A673 (cell line): Measurements from ENCODE around the gene KCNN1. TPM values are rescaled to one million over a fixed set of nuclear protein-coding genes. Genes with fewer than 3 reads are reported as not detected.

ENCODE experiments used
- BruUV-seq: library from RNA; stranded (reverse); fragments of 400-500 nt; replicated peaks from 2 replicates; lab custom pipeline; 2021; lab: Mats Ljungman, UMichigan
- CTCF ChIA-PET: fragments of 300-600 bp; sonication (Branson Sonifier 250); formaldehyde crosslinking; loops from one replicate; lab custom pipeline; 2022; ENCODE audit warnings: antibody characterized with exemption; lab: Charles Lee
- POLR2A ChIA-PET: fragments of 300-600 bp; sonication (Branson Sonifier 250); formaldehyde crosslinking; loops from one replicate; lab custom pipeline; 2022; ENCODE audit warnings: antibody characterized with exemption; ENCODE audit not compliant: low non-redundant PET; lab: Charles Lee
- DNase-seq: peaks from one replicate; pipeline ENCODE4 v3.0.0-alpha.2; 2015; ENCODE audit warnings: low spot score
- H3K27ac ChIP-seq: fragments of 200-600 bp; sonication (generic); 2 replicates; pipeline ENCODE4 v1.5.1; 2016; ENCODE audit warnings: mixed run types, low read depth, mild to moderate bottlenecking, mixed read lengths, antibody characterized with exemption, low read length; ENCODE audit not compliant: poor library complexity, severe bottlenecking
- H3K27me3 ChIP-seq: fragments of 200-600 bp; sonication (generic); replicated peaks from 2 replicates; pipeline ENCODE4 v1.6.1; 2017; ENCODE audit warnings: mixed run types, low read depth, mild to moderate bottlenecking, mixed read lengths, antibody characterized with exemption, low read length; ENCODE audit not compliant: insufficient read depth, poor library complexity
- H3K36me3 ChIP-seq: fragments of 200-600 bp; sonication (generic); 2 replicates; pipeline ENCODE4 v1.6.1; 2016; ENCODE audit warnings: mixed run types, mild to moderate bottlenecking, mixed read lengths, antibody characterized with exemption, low read length; ENCODE audit not compliant: insufficient read depth, poor library complexity, severe bottlenecking
- H3K4me1 ChIP-seq: fragments of 200-600 bp; sonication (generic); 2 replicates; pipeline ENCODE4 v1.6.1; 2017; ENCODE audit warnings: mixed run types, mild to moderate bottlenecking, mixed read lengths, antibody characterized with exemption, low read length; ENCODE audit not compliant: insufficient read depth, poor library complexity, severe bottlenecking
- H3K4me3 ChIP-seq: fragments of 200-600 bp; sonication (generic); 2 replicates; pipeline ENCODE4 v1.5.1; 2016; ENCODE audit warnings: low read depth, mixed run types, mild to moderate bottlenecking, mixed read lengths, low read length; ENCODE audit not compliant: poor library complexity, severe bottlenecking
- H3K9me3 ChIP-seq: fragments of 200-600 bp; sonication (generic); 2 replicates; pipeline ENCODE4 v1.6.1; 2016; ENCODE audit warnings: mixed run types, low read depth, mild to moderate bottlenecking, mixed read lengths, antibody characterized with exemption, low read length; ENCODE audit not compliant: poor library complexity, severe bottlenecking
- CTCF ChIP-seq: fragments of 300-800, 200-600 bp; sonication (generic); conservative IDR thresholded peaks from 2 replicates; pipeline ENCODE4 v1.5.1; 2017; ENCODE audit warnings: low read depth, mild to moderate bottlenecking, antibody characterized with exemption, low read length, moderate library complexity, mixed read lengths
- EZH2 ChIP-seq: fragments of 200-600 bp; sonication (generic); IDR thresholded peaks from 2 replicates; pipeline ENCODE4 v1.6.1; 2017; ENCODE audit warnings: borderline replicate concordance, low read depth, mild to moderate bottlenecking, mixed read lengths, antibody characterized with exemption, low read length; ENCODE audit not compliant: poor library complexity, severe bottlenecking
- intact Hi-C: fragments of 100-400 bp; cut with micrococcal nuclease; formaldehyde crosslinking; loops from one replicate; pipeline ENCODE4 v1.10.0; 2022; ENCODE audit not compliant: unreplicated experiment
- total RNA-seq: library from RNA; stranded (reverse); gene quantifications from 2 replicates; pipeline ENCODE4 v1.2.3, GENCODE V29; 2021

The KCNN1 gene
- total RNA-seq, 1 experiment from 2014 or later, result 81.2 TPM

GRCh38 chr19:18041054-18041453, 74.1 kb downstream of the KCNN1 start:
- no peak for DNase-seq
- H3K27ac ChIP-seq, result no peak overlapping the region
- no peaks in the 10 kb centered on the region for H3K27me3 ChIP-seq
- no TSS peak for BruUV-seq
- H3K4me3 ChIP-seq, result no peak overlapping the region
- no peaks in the 10 kb centered on the region for H3K9me3 ChIP-seq
- POLR2A ChIA-PET, result no interaction called here
- CTCF ChIA-PET, result no interaction called here
- no peak for TF ChIP-seq CTCF
- no peak for TF ChIP-seq EZH2
- intact Hi-C loops, result no loop called here
- no peaks in the 10 kb centered on the region for H3K36me3 ChIP-seq
- H3K4me1 ChIP-seq, result no peaks in the 10 kb centered on the region

- ChIA-PET POLR2A (no interaction called here), CTCF (no interaction called here)
- Histone ChIP-seq H3K4me3 (no peak overlapping the region), H3K36me3 (no peaks in the 10 kb centered on the region), H3K27ac (no peak overlapping the region), H3K27me3 (no peaks in the 10 kb centered on the region), H3K4me1 (no peaks in the 10 kb centered on the region), H3K9me3 (no peaks in the 10 kb centered on the region)
- intact Hi-C loops, result no loop called here
- no peak for TF ChIP-seq CTCF
- TF ChIP-seq EZH2, result no peak
- no peak for DNase-seq
- no TSS peak for BruUV-seq
Measured at GRCh38 chr19:18043676-18044075, 76.8 kb downstream of the KCNN1 start.

GRCh38 chr19:18044825-18045304, 78.0 kb downstream of the KCNN1 start:
- BruUV-seq, result no TSS peak
- POLR2A ChIA-PET, result interaction anchor here (0.7 kb wide), 1 partner anchor 9 kb away, joined by 11 read pairs; no protein-coding TSS in a partner anchor

More at GRCh38 chr19:18044825-18045304, 78.0 kb downstream of the KCNN1 start:
- intact Hi-C loops, result no loop called here
- no peaks in the 10 kb centered on the region for H3K4me1 ChIP-seq
- CTCF ChIA-PET, result interaction anchor here (0.5 to 0.7 kb wide), 3 partner anchors 216 to 1096 kb away, joined by 3 to 7 read pairs (median 6); no protein-coding TSS in a partner anchor
- peak overlapping the region; percentile 35 for H3K4me3 ChIP-seq
- H3K9me3 ChIP-seq, result no peaks in the 10 kb centered on the region
- H3K27me3 ChIP-seq, result no peaks in the 10 kb centered on the region
- H3K36me3 ChIP-seq, result no peaks in the 10 kb centered on the region
- DNase-seq, result peak; percentile 64
- TF ChIP-seq EZH2 (no peak), CTCF (no peak)
- H3K27ac ChIP-seq, result peak overlapping the region; percentile 67
